A549 (cell line): Measurements from ENCODE around the gene XPR1.

ENCODE experiments used
- CHD4 ChIP-seq: fragments of 200-600 bp; sonication (generic); IDR thresholded peaks from 2 replicates; pipeline ENCODE4 v1.6.1; 2016; ENCODE audit warnings: antibody characterized with exemption, mild to moderate bottlenecking, borderline replicate concordance
- JUNB ChIP-seq: fragments of >200 bp; sonication (Bioruptor Twin); formaldehyde crosslinking; IDR thresholded peaks from 2 replicates; pipeline ENCODE4 v1.6.1; 2016
- MAZ ChIP-seq: fragments of 150-350 bp; IDR thresholded peaks from 2 replicates; pipeline ENCODE4 v1.6.1; 2014; ENCODE audit warnings: antibody characterized with exemption, low read depth, low read length, borderline replicate concordance
- POLR2A ChIP-seq: IDR thresholded peaks from 2 replicates; pipeline ENCODE4 v1.6.1; 2012; ENCODE audit warnings: mild to moderate bottlenecking, low read length
- RAD21 ChIP-seq, 2 experiments: fragments of >200 bp in 1 of 2; sonication (Bioruptor Twin) in 1 of 2; formaldehyde crosslinking in 1 of 2; IDR thresholded peaks in 1 of 2; conservative IDR thresholded peaks in 1 of 2; 2 replicates in 1 of 2; 3 replicates in 1 of 2; pipeline ENCODE4 v1.6.1; 2012 to 2018; ENCODE audit warnings: inconsistent platforms in 1 of 2
- RARB ChIP-seq: fragments of 250-450 bp; sonication (Bioruptor Pico); IDR thresholded peaks from 2 replicates; pipeline ENCODE4 v1.8.0; 2021; ENCODE audit warnings: mild to moderate bottlenecking, moderate library complexity
- TF ChIP-seq, protein P1 (sequence below): fragments of >200 bp; sonication (Bioruptor Twin); formaldehyde crosslinking; IDR thresholded peaks from 3 replicates; pipeline ENCODE4 v1.5.1; 2016
- TF ChIP-seq, protein P2 (sequence below): fragments of 200-600 bp; sonication (generic); IDR thresholded peaks from 2 replicates; pipeline ENCODE4 v1.6.1; 2016; ENCODE audit warnings: antibody characterized with exemption, mild to moderate bottlenecking, moderate library complexity

DNA sequence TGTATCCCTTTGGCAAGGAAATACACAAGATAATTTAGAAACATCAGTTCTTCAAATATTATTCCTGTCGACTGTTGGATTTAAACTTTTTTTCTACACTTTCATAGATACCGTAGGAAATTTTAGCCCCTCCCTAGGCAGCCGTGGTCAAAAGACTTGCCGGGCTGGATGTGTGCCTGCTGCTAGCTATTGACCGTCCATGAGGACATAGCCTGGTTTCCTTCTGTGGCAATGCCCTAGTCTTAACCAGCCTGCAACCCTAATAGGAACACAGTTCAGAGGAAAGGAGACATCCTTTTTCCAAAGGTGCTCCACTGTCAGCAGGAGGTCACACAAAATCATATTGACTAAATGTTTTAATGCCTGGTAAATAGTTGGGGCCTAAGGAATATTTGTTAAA lies 260.4 kb downstream of the XPR1 start:
- TF ChIP-seq, protein P1, sequence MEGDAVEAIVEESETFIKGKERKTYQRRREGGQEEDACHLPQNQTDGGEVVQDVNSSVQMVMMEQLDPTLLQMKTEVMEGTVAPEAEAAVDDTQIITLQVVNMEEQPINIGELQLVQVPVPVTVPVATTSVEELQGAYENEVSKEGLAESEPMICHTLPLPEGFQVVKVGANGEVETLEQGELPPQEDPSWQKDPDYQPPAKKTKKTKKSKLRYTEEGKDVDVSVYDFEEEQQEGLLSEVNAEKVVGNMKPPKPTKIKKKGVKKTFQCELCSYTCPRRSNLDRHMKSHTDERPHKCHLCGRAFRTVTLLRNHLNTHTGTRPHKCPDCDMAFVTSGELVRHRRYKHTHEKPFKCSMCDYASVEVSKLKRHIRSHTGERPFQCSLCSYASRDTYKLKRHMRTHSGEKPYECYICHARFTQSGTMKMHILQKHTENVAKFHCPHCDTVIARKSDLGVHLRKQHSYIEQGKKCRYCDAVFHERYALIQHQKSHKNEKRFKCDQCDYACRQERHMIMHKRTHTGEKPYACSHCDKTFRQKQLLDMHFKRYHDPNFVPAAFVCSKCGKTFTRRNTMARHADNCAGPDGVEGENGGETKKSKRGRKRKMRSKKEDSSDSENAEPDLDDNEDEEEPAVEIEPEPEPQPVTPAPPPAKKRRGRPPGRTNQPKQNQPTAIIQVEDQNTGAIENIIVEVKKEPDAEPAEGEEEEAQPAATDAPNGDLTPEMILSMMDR: no peak
- no peak for TF ChIP-seq POLR2A
- TF ChIP-seq JUNB: no peak
- no peak for TF ChIP-seq RARB (CRISPR knock-in tag)
- TF ChIP-seq MAZ: no peak
- no peak for TF ChIP-seq CHD4
- TF ChIP-seq, protein P2, sequence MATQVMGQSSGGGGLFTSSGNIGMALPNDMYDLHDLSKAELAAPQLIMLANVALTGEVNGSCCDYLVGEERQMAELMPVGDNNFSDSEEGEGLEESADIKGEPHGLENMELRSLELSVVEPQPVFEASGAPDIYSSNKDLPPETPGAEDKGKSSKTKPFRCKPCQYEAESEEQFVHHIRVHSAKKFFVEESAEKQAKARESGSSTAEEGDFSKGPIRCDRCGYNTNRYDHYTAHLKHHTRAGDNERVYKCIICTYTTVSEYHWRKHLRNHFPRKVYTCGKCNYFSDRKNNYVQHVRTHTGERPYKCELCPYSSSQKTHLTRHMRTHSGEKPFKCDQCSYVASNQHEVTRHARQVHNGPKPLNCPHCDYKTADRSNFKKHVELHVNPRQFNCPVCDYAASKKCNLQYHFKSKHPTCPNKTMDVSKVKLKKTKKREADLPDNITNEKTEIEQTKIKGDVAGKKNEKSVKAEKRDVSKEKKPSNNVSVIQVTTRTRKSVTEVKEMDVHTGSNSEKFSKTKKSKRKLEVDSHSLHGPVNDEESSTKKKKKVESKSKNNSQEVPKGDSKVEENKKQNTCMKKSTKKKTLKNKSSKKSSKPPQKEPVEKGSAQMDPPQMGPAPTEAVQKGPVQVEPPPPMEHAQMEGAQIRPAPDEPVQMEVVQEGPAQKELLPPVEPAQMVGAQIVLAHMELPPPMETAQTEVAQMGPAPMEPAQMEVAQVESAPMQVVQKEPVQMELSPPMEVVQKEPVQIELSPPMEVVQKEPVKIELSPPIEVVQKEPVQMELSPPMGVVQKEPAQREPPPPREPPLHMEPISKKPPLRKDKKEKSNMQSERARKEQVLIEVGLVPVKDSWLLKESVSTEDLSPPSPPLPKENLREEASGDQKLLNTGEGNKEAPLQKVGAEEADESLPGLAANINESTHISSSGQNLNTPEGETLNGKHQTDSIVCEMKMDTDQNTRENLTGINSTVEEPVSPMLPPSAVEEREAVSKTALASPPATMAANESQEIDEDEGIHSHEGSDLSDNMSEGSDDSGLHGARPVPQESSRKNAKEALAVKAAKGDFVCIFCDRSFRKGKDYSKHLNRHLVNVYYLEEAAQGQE: no peak
- TF ChIP-seq RAD21 (conservative IDR thresholded peaks at IDR 0.05 in 1 of 2, IDR thresholded peaks at IDR 0.05 in 1 of 2): no peak
